Measurements from ENCODE around the gene TMEM271.

TMEM271 gene

GRCh38 chr4:579543-580175 is 3.6 kb upstream of the TMEM271 start:
- H3K4me3 ChIP-seq (replicated peaks; ENCODE audit: low read depth, low read length) = no peak overlapping the region
- DNase-seq (ENCODE audit: extremely low read depth, insufficient read length) = no peak
- TF ChIP-seq, protein P1, sequence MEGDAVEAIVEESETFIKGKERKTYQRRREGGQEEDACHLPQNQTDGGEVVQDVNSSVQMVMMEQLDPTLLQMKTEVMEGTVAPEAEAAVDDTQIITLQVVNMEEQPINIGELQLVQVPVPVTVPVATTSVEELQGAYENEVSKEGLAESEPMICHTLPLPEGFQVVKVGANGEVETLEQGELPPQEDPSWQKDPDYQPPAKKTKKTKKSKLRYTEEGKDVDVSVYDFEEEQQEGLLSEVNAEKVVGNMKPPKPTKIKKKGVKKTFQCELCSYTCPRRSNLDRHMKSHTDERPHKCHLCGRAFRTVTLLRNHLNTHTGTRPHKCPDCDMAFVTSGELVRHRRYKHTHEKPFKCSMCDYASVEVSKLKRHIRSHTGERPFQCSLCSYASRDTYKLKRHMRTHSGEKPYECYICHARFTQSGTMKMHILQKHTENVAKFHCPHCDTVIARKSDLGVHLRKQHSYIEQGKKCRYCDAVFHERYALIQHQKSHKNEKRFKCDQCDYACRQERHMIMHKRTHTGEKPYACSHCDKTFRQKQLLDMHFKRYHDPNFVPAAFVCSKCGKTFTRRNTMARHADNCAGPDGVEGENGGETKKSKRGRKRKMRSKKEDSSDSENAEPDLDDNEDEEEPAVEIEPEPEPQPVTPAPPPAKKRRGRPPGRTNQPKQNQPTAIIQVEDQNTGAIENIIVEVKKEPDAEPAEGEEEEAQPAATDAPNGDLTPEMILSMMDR (IDR thresholded peaks at IDR 0.05; ENCODE audit: insufficient read depth, low read length, poor library complexity, severe bottlenecking) = no peak
- no peaks in the 10 kb centered on the region for H3K27me3 ChIP-seq (replicated peaks; ENCODE audit: control insufficient read depth, insufficient read depth, low read length)
- H3K36me3 ChIP-seq (ENCODE audit: control insufficient read depth, insufficient read depth, low read length) = no peaks in the 10 kb centered on the region

DNA sequence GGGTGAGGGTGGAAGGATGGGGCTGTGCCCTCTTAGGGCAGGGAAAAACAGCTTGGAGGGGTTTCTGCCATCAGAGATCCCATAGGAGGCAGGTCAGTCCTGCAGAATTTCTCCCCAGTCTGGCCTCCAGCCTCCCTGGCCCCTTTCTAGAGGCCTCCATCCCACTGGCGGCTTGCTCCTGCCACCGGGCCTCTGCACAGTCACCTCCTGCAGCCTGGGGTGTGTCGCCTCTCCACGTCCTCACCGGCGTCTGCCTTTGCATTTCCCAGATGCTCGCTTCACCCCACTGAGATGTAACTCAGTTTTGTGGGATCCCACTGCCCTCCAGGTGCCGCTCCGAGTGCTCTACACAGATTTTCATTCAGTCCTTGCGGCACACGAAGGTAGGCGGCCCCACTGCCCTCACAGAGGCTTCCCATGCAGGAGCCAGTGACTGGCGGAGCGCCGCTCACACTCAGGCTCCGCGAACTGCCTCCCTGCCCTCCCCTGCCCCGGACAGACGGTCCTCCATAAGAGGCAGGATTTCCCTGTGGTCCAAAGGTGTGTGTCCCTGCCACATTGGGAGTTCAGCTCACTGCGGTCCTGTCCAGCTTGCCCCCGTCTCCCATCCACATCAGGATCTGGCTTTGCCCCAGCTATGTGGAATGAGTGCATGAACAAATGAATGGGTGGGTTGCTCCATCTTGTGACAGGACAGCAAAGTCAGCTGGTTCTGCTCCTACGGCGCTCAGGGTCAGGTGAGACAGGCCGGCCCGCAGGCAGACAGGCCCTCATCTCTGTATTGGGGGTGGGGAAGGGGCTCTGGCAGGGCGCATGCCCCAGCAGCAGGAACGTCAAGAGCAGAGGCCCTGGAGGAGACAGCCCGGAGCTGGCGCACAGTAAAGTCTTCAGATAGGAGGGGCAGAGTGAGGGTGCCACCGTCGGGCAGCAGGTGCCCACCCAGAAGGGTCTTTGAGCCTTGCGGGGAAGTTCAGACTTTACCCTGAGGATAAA is 2.7 kb upstream of the TMEM271 start:
- Histone ChIP-seq H3K4me3 (replicated peaks; ENCODE audit: low read depth, low read length) (no peak overlapping the region), H3K27me3 (replicated peaks; ENCODE audit: control insufficient read depth, insufficient read depth, low read length) (no peaks in the 10 kb centered on the region), H3K36me3 (ENCODE audit: control insufficient read depth, insufficient read depth, low read length) (no peaks in the 10 kb centered on the region)
- no peak for DNase-seq (ENCODE audit: extremely low read depth, insufficient read length)
- TF ChIP-seq, protein P1 (IDR thresholded peaks at IDR 0.05; ENCODE audit: insufficient read depth, low read length, poor library complexity, severe bottlenecking) = no peak

GRCh38 chr4:577499-578450 is 1.7 kb upstream of the TMEM271 start:
- Histone ChIP-seq H3K4me3 (replicated peaks; ENCODE audit: low read depth, low read length) (no peak overlapping the region), H3K36me3 (ENCODE audit: control insufficient read depth, insufficient read depth, low read length) (no peaks in the 10 kb centered on the region), H3K27me3 (replicated peaks; ENCODE audit: control insufficient read depth, insufficient read depth, low read length) (no peaks in the 10 kb centered on the region)
- no peak for DNase-seq (ENCODE audit: extremely low read depth, insufficient read length)
- TF ChIP-seq, protein P1 (IDR thresholded peaks at IDR 0.05; ENCODE audit: insufficient read depth, low read length, poor library complexity, severe bottlenecking) = no peak

DNA sequence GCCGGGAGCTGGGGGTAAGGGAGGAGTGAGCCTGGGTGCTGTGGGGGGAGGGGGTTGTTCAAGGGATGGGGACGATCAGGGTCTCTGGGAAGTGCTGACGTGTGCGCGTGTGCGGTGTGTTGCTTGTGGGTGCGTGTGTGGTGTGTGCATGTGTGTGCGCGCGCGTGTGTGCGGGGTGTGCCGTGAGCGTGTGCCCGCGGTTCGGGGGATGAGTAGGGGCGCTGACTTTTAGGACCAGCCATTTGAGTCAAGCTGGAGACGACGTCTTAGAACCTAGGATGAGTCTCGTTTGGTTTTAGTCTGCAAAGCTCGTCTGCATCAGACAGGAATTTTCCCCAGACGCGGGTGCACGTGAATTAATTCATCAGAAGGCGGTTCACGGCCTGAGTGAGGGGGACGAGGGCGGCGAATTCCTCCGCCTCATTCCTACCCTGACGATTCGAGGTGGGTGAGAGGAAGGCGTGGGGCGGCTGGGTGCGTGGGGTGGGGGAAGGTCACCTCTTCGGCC is 950 bp upstream of the TMEM271 start:
- H3K36me3 ChIP-seq (ENCODE audit: control insufficient read depth, insufficient read depth, low read length) = no peaks in the 10 kb centered on the region
- no peaks in the 10 kb centered on the region for H3K27me3 ChIP-seq (replicated peaks; ENCODE audit: control insufficient read depth, insufficient read depth, low read length)
- TF ChIP-seq, protein P1 (IDR thresholded peaks at IDR 0.05; ENCODE audit: insufficient read depth, low read length, poor library complexity, severe bottlenecking) = no peak
- H3K4me3 ChIP-seq (replicated peaks; ENCODE audit: low read depth, low read length) = no peak overlapping the region
- DNase-seq (ENCODE audit: extremely low read depth, insufficient read length) = no peak

Data from GM06990 (cell line).